GM21786 (cell line): ENCODE data around the gene PABPC4L.
"Not testable (repeated sequence)": the region's sequence is repeated elsewhere in the genome, so short reads cannot be mapped to it uniquely, and the experiment has no call there.

Source experiments
- ATAC-seq: cut with Tn5 transposase; IDR thresholded peaks from one replicate; pipeline ENCODE4 v1.9.1; 2021; ENCODE audit not compliant: unreplicated experiment

PABPC4L gene

DNA sequence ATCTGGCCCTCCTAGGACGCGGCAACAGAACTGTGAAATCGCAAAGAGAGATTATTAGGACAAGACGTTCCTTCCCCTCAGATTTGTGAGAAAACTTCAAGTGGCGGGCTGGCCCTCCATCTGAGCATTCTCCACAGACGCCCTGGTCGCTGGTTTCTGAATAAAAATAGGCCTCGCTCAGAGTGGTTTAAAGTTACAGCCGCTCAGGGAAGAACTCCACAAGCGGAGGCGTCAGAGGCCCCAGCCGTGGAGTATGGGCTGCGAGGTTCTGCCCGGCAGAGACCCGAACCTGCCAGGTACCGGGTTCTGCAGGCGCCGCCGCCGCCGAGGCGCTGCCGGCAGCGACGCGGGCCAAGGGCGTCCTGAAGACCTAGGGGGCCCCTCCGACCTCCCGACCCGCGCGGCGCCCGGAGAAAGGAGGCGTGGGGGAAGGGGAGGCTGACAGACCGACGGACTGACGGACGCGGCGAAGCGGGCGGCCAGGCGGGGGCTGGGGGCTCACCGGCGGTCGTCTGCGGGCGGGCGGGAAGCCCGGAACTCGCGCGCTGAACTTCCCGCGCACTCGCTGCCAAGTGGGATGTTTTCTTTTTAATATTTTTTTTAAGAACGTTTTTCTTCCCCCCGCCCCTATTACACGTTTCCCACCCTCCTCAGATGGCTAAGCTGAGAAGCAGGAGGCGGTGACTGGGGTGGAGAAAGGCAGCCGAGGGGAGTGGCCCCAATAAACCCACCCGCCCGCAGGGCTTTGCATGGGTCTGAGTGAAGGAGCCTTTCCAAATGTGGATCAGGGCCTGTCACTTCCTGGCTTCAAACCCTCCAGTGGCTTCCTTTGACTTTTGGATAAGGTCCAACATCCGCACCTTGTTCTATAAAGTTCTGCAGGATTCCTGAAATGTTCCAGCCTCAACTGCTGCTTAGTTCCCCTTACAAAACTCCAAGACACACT, at the start of gene PABPC4L:
Gene PABPC4L (minus strand): TSS at position 574 of the 946 bp plus-strand sequence. CDS start 770 bp downstream, outside the sequence.
- no peak for ATAC-seq

DNA sequence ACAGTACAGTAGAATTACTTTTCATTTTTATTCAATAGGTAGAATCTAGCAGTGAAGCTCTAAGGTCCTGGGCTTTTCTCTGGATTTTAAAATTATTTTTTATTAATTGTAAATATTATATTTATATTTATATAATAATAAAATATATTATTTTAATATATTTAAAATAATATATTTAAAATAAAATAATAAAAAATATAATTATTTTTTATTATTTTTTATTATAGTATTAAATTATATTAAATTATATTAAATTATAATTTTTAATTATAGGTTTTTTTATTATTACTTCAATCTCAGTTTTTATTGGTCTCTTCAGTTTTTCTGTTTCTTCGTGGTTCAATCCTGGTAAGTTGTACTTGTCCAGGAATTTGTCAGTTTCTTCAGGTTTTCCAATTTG, 49.7 kb upstream of the PABPC4L start:
- ATAC-seq = no peak

DNA sequence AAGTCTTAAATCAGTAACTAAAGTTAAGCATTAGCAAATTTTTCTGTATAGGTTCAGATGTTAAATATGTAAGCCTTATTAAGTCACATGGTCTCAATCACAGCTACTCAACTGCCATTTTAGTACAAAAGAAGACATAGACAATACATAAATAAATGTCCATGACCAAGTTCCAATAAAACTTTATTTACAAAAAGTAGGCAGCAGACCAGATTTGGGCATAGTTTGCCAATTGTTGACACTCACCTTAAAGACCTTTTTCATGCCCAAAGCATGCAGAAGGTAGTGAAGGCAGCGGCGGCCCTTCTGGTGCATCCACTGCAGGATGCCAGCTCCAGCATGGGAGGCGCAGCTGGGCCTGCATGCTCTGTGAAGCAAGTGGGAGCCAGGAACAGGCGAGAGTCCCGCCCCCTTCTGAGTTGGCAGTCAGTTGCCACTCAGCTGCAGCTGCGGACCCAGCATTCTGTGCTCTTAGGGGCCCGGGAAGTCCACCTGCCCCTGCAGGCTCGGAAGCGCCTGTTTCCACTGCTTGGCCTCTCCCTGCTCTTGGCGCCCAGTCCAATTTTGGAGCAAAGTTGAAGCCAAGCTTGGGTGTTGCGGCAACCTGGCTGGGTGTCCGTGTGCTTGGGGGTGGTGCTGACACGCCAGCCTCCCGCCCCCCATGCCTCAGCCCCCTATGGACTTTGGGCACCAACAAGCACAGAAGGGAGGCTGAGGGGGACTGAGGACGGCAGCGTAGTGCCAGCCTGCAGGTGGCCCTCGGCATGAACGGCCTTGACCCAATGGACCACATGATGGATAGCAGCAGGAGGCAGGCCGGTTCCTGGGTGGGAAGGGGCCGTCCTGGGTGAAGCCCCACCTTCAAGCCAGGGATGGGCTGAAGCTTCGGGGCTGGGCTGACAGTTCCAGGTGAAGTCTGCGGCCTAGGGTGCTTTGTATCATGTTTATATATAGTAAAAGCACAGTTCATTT, 42.4 kb upstream of the PABPC4L start:
- ATAC-seq = no peak

DNA sequence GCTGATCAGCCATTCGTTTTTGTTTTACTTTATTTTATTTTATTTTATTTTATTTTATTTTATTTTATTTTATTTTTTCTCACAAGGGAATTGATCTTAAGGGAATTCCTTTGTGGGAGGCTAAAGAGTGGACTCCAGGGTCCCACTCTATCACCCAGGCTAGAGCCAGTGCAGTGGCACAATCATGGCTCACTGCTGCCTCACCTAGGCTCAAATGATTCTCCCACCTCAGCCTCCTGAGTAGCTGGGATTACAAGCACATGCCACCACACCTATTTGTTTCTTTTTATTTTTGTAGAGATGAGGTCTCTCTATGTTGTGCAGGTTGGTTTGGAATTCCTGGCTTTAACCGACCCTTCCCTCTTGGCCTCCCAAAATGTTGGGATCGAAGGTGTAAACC, 17.5 kb upstream of the PABPC4L start:
- ATAC-seq = no peak

DNA sequence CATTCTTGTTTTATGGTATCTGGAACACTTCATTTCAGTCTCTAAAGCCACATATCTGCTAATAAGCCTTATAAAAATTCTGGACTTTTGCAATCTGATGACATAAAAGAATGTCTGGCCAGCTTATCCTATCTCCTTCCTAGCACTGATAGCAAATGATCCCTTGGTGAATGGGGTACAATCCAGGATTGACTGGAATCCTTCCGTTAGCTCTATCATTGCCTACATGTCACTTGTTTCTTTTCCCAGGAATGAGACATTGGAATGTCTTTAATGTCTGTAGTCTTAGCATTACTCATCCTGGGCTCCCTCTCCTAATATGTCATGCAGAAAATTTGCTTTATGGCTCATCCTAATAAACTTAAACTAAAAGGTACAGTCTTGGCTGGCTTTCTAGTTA, 14.8 kb upstream of the PABPC4L start:
- ATAC-seq = no peak

DNA sequence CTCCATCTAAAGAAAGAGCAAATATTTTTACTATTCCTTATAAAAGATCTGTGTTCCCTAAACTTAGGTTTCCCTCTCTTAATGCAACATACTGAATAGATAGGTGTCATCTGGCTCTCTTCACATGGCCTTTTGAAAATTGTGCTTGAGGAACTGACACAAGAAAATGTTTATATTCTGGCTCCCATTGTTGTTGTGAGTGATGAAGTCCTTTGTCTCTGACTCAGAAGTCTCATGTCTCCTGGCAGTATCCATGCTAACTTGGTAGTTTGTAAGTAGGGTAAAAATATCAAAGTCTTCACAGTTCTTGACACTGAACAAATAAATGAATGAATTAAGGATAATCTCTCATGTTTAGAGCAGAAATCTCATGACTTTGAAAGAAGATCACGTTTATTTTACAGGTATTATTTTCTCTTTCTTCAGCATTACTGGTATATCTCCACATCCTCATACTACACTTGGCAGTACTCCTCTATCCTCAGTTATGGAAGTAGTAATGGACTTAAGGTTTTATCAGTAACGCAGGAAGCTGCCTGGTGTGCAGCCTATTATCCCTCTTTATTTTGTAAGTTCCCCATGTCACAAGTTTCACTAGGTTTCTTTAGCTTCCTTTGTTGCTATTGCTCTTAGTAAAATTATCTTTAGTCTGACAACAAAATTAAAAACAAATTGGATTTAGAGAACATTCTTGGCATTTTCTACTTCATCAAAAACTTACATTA, 14.2 kb upstream of the PABPC4L start:
- ATAC-seq = no peak

DNA sequence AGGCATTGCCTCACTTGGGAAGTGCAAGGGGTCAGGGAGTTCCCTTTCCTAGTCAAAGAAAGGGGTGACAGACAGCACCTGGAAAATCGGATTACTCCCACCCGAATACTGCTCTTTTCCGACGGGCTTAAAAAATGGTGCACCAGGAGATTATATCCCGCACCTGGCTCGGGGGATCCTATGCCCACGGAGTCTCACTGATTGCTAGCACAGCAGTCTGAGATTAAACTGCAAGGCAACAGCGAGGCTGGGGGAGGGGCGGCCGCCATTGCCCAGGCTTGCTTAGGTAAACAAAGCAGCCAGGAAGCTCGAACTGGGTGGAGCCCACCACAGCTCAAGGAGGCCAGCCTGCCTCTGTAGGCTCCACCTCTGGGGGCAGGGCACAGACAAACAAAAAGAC, 6.4 kb upstream of the PABPC4L start:
- not testable (repeated sequence) for ATAC-seq

DNA sequence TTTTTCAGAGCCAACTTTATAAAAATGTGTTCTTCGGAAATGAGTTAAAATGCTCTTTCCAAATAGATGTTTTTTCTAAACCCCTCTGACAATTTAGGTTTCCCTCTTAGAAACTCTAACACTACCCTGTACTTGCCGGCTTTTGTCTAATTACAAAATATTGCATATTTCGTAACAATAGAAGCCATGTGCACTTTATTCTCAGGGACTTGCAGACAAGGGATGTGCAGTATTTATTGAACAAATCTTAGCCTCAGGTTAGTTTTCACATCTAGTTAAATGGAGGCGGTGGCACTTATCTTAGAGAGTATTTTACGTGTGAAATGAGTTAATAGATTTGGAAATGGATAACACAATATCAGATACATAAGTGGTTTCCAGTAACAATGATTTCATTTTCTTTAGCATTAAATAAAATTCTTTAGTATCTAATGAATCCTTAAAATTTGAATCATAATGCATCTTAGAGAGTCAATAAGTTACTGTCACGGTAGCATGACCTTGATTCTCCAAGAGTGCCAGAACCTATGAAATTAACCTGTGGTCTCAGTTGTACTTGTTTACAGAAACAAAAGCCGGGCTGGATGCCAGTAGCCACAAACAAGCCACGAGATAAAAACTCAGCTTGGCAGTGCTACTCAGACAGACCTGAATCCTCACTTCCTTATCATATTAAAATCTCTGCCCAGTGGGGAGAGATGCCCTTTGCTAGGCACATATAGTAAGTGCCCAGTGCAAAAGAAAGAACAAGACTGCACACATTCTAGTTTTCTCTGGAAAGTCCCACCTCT, 772 bp upstream of the PABPC4L start:
- no peak for ATAC-seq

DNA sequence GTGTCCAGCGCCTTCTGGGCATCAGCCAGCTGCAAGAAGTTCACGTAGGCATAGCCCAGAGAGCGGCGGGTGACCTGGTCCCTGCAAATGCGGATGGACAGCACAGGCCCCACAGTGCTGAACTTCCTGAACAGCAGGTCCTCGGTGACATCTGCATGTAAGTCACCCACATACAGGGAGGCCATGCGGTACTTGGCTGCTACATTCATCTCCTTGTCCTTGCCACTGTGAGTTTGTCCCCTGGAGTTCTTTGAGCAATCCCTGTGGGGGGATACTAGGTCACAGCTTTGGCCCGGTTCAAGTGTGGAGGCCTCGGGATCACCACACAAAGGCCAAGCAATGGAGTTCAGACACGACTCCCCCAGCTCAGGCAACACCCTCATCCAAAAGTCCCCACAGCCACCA, 776 bp downstream of the PABPC4L start:
- no peak for ATAC-seq

DNA sequence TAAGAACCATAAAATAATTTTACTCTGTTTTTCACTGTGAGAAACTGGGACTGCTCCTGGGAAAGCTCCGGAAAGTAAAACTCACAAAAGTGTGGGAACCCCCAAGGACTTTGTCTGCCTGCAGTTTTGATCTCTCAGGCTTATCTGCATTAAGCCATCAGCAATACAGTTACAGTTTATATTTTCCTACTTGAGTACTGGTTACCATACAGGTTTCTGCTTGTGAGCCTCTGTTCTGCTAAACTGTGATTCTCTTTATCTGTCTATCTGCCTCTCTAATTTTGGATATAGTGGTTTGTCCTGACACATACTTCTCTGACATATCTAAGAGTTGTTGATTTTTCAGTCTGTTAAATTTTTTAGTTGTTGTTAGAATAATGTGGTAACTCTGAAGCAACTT, 11.6 kb downstream of the PABPC4L start:
- no peak for ATAC-seq

DNA sequence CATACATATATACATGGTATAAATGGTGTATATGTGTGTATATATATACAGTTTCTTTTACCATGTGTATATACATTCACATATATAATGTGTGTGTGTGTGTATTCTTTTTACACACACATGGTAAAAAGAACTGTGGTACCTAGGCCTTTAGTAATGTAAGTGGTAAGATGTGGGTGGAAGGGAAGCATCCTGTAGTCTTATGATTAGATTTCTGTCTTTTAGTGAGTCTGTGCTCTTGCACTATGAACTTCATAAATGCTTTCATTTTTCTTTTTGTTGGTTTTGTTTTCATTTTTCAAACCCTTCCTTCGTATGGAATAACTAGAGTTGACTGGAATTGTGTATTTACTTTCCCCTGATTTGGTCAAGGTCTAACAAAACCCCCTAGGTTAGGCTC, 12.1 kb downstream of the PABPC4L start:
- no peak for ATAC-seq

DNA sequence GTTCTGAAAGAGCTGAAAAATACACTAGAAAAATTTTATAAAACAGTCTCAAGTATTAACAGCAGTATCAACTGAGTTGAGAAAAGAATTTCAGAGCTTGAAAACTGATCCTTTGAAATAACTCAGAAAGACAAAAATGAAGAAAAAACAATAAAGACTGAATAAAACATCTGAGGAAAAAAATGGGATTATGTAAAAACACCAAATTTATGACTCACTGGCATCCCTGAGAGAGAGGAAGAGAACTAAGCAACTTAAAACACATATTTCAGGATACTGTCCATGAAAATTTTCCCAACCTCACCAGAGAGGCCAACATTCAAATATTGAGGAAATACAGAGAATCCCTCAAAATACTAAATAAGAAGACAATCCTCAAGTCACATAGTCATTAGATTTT, 22.9 kb downstream of the PABPC4L start:
- ATAC-seq = no peak

DNA sequence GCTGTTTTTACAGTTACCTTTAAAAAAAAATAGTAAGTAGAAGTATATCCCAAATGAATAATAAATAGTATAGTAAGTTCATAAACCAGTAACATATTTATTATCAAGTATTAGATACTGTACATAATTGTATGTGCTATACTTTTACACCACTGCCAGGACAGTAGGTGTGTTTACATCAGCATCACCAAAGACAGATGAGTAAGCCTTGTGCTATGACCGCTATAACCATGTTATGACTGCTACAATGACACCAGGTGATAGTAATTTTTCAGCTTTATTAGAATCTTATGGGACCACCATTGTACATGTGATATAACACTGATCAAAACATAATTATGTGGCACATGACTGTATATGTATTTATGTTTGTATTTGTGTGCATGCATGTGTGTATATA, 27.3 kb downstream of the PABPC4L start:
- ATAC-seq = no peak

DNA sequence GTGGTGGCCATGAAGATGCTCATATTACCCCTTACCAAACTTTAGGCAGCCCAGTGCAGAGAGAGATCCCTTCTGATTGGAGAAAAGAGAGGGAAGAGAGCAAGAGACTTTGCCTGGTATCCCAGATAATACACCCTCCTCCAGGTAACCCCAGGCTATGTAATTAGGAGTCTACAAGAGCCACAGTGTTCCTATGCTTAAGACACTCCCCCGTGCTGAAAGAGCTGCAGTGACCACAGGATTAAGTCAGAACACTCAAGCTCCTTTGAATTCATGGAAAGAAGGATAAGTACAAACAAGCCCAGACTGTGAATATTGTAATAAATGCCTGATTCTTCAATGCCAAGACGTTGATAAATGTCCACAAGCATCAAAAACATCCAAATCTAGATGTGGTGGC, 41.4 kb downstream of the PABPC4L start:
- no peak for ATAC-seq

DNA sequence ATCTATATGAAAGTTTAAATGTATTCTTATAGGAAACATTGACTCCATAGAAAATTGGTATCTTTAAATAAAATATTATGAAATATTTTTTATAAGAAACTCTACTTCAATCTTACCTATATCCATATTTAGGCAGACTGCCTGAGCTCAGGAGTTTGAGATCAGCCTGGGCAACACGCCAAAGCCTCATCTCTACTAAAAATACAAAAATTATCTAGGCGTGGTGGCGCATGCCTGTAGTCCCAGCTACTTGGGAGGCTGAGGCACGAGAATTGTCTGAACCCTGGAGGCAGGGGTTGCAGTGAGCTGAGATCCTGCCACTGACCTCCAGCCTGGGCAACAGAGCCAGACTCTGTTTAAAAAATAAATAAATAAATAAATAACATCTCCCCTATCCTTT, 47.5 kb downstream of the PABPC4L start:
- ATAC-seq = no peak

DNA sequence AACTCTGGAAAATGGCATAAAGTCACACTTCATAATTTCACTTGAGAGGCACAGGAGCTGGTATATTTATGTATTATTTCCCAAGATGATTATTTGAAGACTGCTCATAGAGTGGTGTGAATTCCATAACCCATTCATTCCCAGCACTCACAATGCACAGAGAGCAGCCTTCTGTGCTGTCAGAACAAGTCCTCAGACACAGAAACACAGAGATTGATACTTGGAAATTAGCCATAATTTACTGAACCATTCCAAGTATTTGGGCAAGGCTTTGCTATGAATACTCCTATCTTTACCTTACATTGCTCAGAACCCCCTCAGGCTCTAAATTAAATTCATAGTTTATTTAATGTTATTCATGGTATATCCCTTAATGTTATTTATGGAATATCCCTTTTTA, 53.6 kb downstream of the PABPC4L start:
- ATAC-seq = no peak
